GM18951 (cell line): ENCODE measurements around the gene FRMPD4.
"Not testable (repeated sequence)": the region's sequence is repeated elsewhere in the genome, so short reads cannot be mapped to it uniquely, and the experiment has no call there.

Experiments
- POLR2A ChIP-seq: IDR thresholded peaks from 4 replicates; pipeline ENCODE4 v1.6.1; 2011; ENCODE audit warnings: mild to moderate bottlenecking; ENCODE audit not compliant: insufficient read length, insufficient read depth; ENCODE audit errors: extremely low read depth
- in situ Hi-C: fragments of 300-500 bp; cut with MboI; formaldehyde crosslinking; loops from one replicate; pipeline ENCODE4 v1.12.0; 2022; ENCODE audit warnings: low sequenced_read_pairs, mixed read lengths, inconsistent platforms; ENCODE audit not compliant: unreplicated experiment

The FRMPD4 gene

GRCh38 chrX:12153741-12154140 is 15.5 kb downstream of the FRMPD4 start:
- in situ Hi-C loops = no loop called here
- no peak for TF ChIP-seq POLR2A

GRCh38 chrX:12159799-12160198 is 21.5 kb downstream of the FRMPD4 start:
- in situ Hi-C loops = no loop called here
- TF ChIP-seq POLR2A = no peak

GRCh38 chrX:12162420-12162819 is 24.1 kb downstream of the FRMPD4 start:
- no peak for TF ChIP-seq POLR2A
- in situ Hi-C loops = no loop called here

GRCh38 chrX:12164180-12164579 is 25.9 kb downstream of the FRMPD4 start:
- in situ Hi-C loops = not testable (repeated sequence)

- in situ Hi-C loops = no loop called here
- TF ChIP-seq POLR2A = no peak
Measured at GRCh38 chrX:12170755-12171154, 32.5 kb downstream of the FRMPD4 start.

GRCh38 chrX:12174358-12174757 is 36.1 kb downstream of the FRMPD4 start:
- in situ Hi-C loops = no loop called here
- TF ChIP-seq POLR2A = no peak

- in situ Hi-C loops = no loop called here
- no peak for TF ChIP-seq POLR2A
Measured at GRCh38 chrX:12197030-12197429, 58.8 kb downstream of the FRMPD4 start.

- in situ Hi-C loops = no loop called here
- no peak for TF ChIP-seq POLR2A
Measured at GRCh38 chrX:12206413-12206812, 68.1 kb downstream of the FRMPD4 start.

GRCh38 chrX:12210196-12210815 is 72.0 kb downstream of the FRMPD4 start:
- no peak for TF ChIP-seq POLR2A
- in situ Hi-C loops = no loop called here

GRCh38 chrX:12210971-12211370 is 72.7 kb downstream of the FRMPD4 start:
- in situ Hi-C loops = no loop called here

GRCh38 chrX:12223650-12224049 is 85.4 kb downstream of the FRMPD4 start:
- no peak for TF ChIP-seq POLR2A
- in situ Hi-C loops = no loop called here

More at GRCh38 chrX:12210971-12211370, 72.7 kb downstream of the FRMPD4 start:
- no peak for TF ChIP-seq POLR2A

- no peak for TF ChIP-seq POLR2A
- in situ Hi-C loops = no loop called here
Measured at GRCh38 chrX:12225107-12225506, 86.8 kb downstream of the FRMPD4 start.

- TF ChIP-seq POLR2A = no peak
- in situ Hi-C loops = no loop called here
Measured at GRCh38 chrX:12227412-12228041, 89.3 kb downstream of the FRMPD4 start.

- no peak for TF ChIP-seq POLR2A
- in situ Hi-C loops = no loop called here
Measured at GRCh38 chrX:12228862-12229261, 90.6 kb downstream of the FRMPD4 start.

GRCh38 chrX:12229986-12230385 is 91.7 kb downstream of the FRMPD4 start:
- in situ Hi-C loops = no loop called here
- TF ChIP-seq POLR2A = no peak
